H1 (cell line): Measurements from ENCODE around the gene MYLK. TPM values are rescaled to one million over a fixed set of nuclear protein-coding genes. Genes with fewer than 3 reads are reported as not detected.

Experiments used
- CTCF ChIA-PET: fragments of 300-600 bp; sonication (Branson Sonifier 250); formaldehyde crosslinking; loops from one replicate; lab custom pipeline; 2021; ENCODE audit not compliant: partially characterized antibody; lab: Charles Lee
- POLR2A ChIA-PET: fragments of 300-600 bp; sonication (Branson Sonifier 250); formaldehyde crosslinking; loops from one replicate; lab custom pipeline; 2021; ENCODE audit warnings: inconsistent platforms; ENCODE audit not compliant: partially characterized antibody; lab: Charles Lee
- DNase-seq, 2 experiments: peaks; one replicate each; pipeline versions ENCODE4 v3.0.0 to v3.0.0-alpha.2; 2010 to 2022; ENCODE audit warnings: low spot score in 2 of 2, low read depth in 1 of 2, mixed read lengths in 1 of 2
- FAIRE-seq: peaks from 2 replicates; lab custom pipeline; 2011; peaks lifted over from hg19 to GRCh38; lab: Jason Lieb, UNC
- H2AFZ ChIP-seq: 2 replicates; pipeline ENCODE4 v1.8.1; 2012; ENCODE audit warnings: low read length, inconsistent platforms
- H2AK5ac ChIP-seq: 2 replicates; pipeline ENCODE4 v1.6.1; 2013; ENCODE audit warnings: low read depth, low read length
- H2BK120ac ChIP-seq: replicated peaks from 2 replicates; pipeline ENCODE3; 2013; ENCODE audit warnings: low read depth, low read length, inconsistent platforms
- H2BK12ac ChIP-seq: 2 replicates; pipeline ENCODE4 v1.6.1; 2013; ENCODE audit warnings: low read depth, low read length
- H2BK15ac ChIP-seq: 2 replicates; pipeline ENCODE4 v1.6.1; 2013; ENCODE audit warnings: low read length
- H2BK20ac ChIP-seq: 2 replicates; pipeline ENCODE4 v1.6.1; 2013; ENCODE audit warnings: low read length
- H2BK5ac ChIP-seq: 2 replicates; pipeline ENCODE4 v1.6.1; 2013; ENCODE audit warnings: low read depth, low read length
- H3K14ac ChIP-seq: 2 replicates; pipeline ENCODE4 v1.6.1; 2013; ENCODE audit warnings: inconsistent platforms; ENCODE audit not compliant: insufficient read length
- H3K18ac ChIP-seq: 2 replicates; pipeline ENCODE4 v1.6.1; 2013; ENCODE audit warnings: low read length; ENCODE audit errors: extremely low read depth
- H3K23ac ChIP-seq: 2 replicates; pipeline ENCODE4 v1.6.1; 2013; ENCODE audit warnings: inconsistent platforms; ENCODE audit not compliant: insufficient read length
- H3K23me2 ChIP-seq: 2 replicates; pipeline ENCODE4 v1.6.1; 2013; ENCODE audit warnings: low read depth, low read length
- H3K27ac ChIP-seq: 2 replicates; pipeline ENCODE4 v1.6.1; 2011; ENCODE audit warnings: low read depth, low read length, inconsistent platforms
- H3K27me3 ChIP-seq, 4 experiments: replicated peaks in 1 of 4; 1 replicate in 1 of 4; 2 replicates in 3 of 4; pipeline versions ENCODE4 v1.6.1 to v1.8.1; 2011 to 2013; ENCODE audit warnings: low read length in 3 of 4, mild to moderate bottlenecking in 3 of 4, inconsistent platforms in 2 of 4, mixed read lengths in 2 of 4, moderate library complexity in 1 of 4; ENCODE audit not compliant: control insufficient read depth in 3 of 4, insufficient read depth in 3 of 4; ENCODE audit errors: extremely low read depth in 1 of 4
- H3K36me3 ChIP-seq, 4 experiments: 2 replicates each; pipeline versions ENCODE4 v1.6.1 to v1.8.1; 2011 to 2013; ENCODE audit warnings: mild to moderate bottlenecking in 4 of 4, low read length in 3 of 4, moderate library complexity in 2 of 4, control low read depth in 1 of 4, inconsistent platforms in 1 of 4; ENCODE audit not compliant: insufficient read depth in 4 of 4, control insufficient read depth in 2 of 4
- H3K4ac ChIP-seq: replicated peaks from 2 replicates; pipeline ENCODE3; 2013; ENCODE audit warnings: low read length, low read depth, mixed read lengths, inconsistent platforms; ENCODE audit not compliant: insufficient read length
- H3K4me1 ChIP-seq, 4 experiments: replicated peaks in 1 of 4; 1 replicate in 1 of 4; 2 replicates in 3 of 4; pipeline versions ENCODE4 v1.6.1 to v1.8.1; 2011 to 2013; ENCODE audit warnings: low read length in 3 of 4, inconsistent platforms in 2 of 4, mixed read lengths in 1 of 4; ENCODE audit not compliant: insufficient read depth in 4 of 4, control insufficient read depth in 3 of 4
- H3K4me2 ChIP-seq, 2 experiments: 2 replicates each; pipeline versions ENCODE4 v1.6.1 to v1.8.1; 2011 to 2013; ENCODE audit warnings: low read depth in 2 of 2, low read length in 2 of 2, control low read depth in 1 of 2, inconsistent platforms in 1 of 2, mild to moderate bottlenecking in 1 of 2; ENCODE audit not compliant: insufficient read depth in 1 of 2
- H3K4me3 ChIP-seq, 4 experiments: fragments of 200-600, 300-600 bp in 1 of 4; sonication (generic), shearing (Covaris generic), sonication (Bioruptor Twin) in 1 of 4; 2 replicates each; pipeline versions ENCODE4 v1.5.1 to v1.8.1; 2011 to 2016; ENCODE audit warnings: low read length in 4 of 4, low read depth in 3 of 4, control low read depth in 2 of 4, inconsistent platforms in 2 of 4, mild to moderate bottlenecking in 2 of 4, mixed read lengths in 1 of 4, moderate library complexity in 1 of 4; ENCODE audit not compliant: insufficient read depth in 2 of 4; ENCODE audit errors: extremely low read depth in 1 of 4
- H3K56ac ChIP-seq: replicated peaks from 2 replicates; pipeline ENCODE3; 2013; ENCODE audit warnings: low read depth, mild to moderate bottlenecking, mixed read lengths, low read length, inconsistent platforms; ENCODE audit not compliant: insufficient read length
- H3K79me1 ChIP-seq: 2 replicates; pipeline ENCODE4 v1.6.1; 2013; ENCODE audit warnings: low read depth, low read length, control low read depth
- H3K79me2 ChIP-seq, 2 experiments: 2 replicates each; pipeline versions ENCODE4 v1.6.1 to v1.8.1; 2012 to 2013; ENCODE audit warnings: low read length in 2 of 2, mild to moderate bottlenecking in 2 of 2, inconsistent platforms in 1 of 2; ENCODE audit not compliant: insufficient read depth in 2 of 2, control insufficient read depth in 1 of 2
- H3K9ac ChIP-seq, 4 experiments: replicated peaks in 1 of 4; 1 replicate in 1 of 4; 2 replicates in 3 of 4; pipeline versions ENCODE4 v1.6.1 to v1.8.1; 2011 to 2013; ENCODE audit warnings: low read depth in 3 of 4, low read length in 3 of 4, control low read depth in 2 of 4, mild to moderate bottlenecking in 2 of 4, moderate library complexity in 2 of 4, inconsistent platforms in 1 of 4; ENCODE audit errors: extremely low read depth in 1 of 4
- H3K9me3 ChIP-seq, 2 experiments: 2 replicates each; pipeline versions ENCODE4 v1.6.1 to v1.8.1; 2012 to 2013; ENCODE audit warnings: mild to moderate bottlenecking in 2 of 2, moderate library complexity in 2 of 2, control low read depth in 1 of 2, inconsistent platforms in 1 of 2, low read depth in 1 of 2, low read length in 1 of 2, mixed read lengths in 1 of 2; ENCODE audit not compliant: insufficient read depth in 2 of 2
- H4K20me1 ChIP-seq, 2 experiments: replicated peaks in 1 of 2; 2 replicates each; pipeline versions ENCODE3 to v1.8.1; 2011 to 2013; ENCODE audit warnings: inconsistent platforms in 2 of 2, low read length in 2 of 2, mild to moderate bottlenecking in 1 of 2; ENCODE audit not compliant: insufficient read depth in 2 of 2, control insufficient read depth in 1 of 2
- H4K5ac ChIP-seq: 2 replicates; pipeline ENCODE4 v1.6.1; 2013; ENCODE audit warnings: low read length, low read depth, mixed read lengths, inconsistent platforms; ENCODE audit not compliant: insufficient read length
- H4K8ac ChIP-seq: 2 replicates; pipeline ENCODE4 v1.8.0; 2013; ENCODE audit warnings: mild to moderate bottlenecking, moderate library complexity, low read length, inconsistent platforms; ENCODE audit not compliant: insufficient read depth; ENCODE audit errors: extremely low read depth
- H4K91ac ChIP-seq: replicated peaks from 2 replicates; pipeline ENCODE3; 2013; ENCODE audit warnings: low read length, mixed read lengths, inconsistent platforms; ENCODE audit not compliant: insufficient read length
- FOSL1 ChIP-seq: IDR thresholded peaks from 2 replicates; pipeline ENCODE4 v1.6.1; 2011; ENCODE audit warnings: mild to moderate bottlenecking, low read depth, low read length, moderate library complexity; ENCODE audit not compliant: insufficient read depth
- GABPA ChIP-seq: IDR thresholded peaks from 2 replicates; pipeline ENCODE4 v1.6.1; 2011; ENCODE audit warnings: mild to moderate bottlenecking, low read length, moderate library complexity, borderline replicate concordance; ENCODE audit not compliant: insufficient read depth
- KDM4A ChIP-seq: IDR thresholded peaks from one replicate; pipeline ENCODE4 v1.7.1; 2012; ENCODE audit warnings: low read depth, mild to moderate bottlenecking, moderate library complexity, low read length, inconsistent platforms; ENCODE audit not compliant: severe bottlenecking
- SP4 ChIP-seq: IDR thresholded peaks from 2 replicates; pipeline ENCODE4 v1.6.1; 2012; ENCODE audit warnings: low read length, inconsistent platforms
- TBP ChIP-seq: IDR thresholded peaks from 2 replicates; pipeline ENCODE4 v1.6.1; 2011; ENCODE audit warnings: low read depth, low read length, improper control_type of control experiment
- WGBS, 2 experiments: shearing (Covaris generic) in 1 of 2; methylation state at CpG; one replicate each; pipeline versions ENCODE4 v1.1.6 to v1.1.7; 2013 to 2015; ENCODE audit warnings: low lambda C conversion rate in 2 of 2, mixed read lengths in 2 of 2, inconsistent platforms in 1 of 2, low coverage in 1 of 2, missing lambda C conversion rate in 1 of 2; ENCODE audit not compliant: insufficient replicate concordance in 2 of 2, insufficient coverage in 1 of 2, insufficient read length in 1 of 2; ENCODE audit errors: extremely low coverage in 1 of 2, missing lambda C conversion rate in 1 of 2; 5-methylcytosine and 5-hydroxymethylcytosine counted together
- polyA plus RNA-seq, 7 experiments: library from polyadenylated mRNA; depleted of rRNA in 3 of 7; stranded (reverse) in 5 of 7; unstranded in 2 of 7; fragments of >200 nt in 5 of 7; fragments of 200-250 nt in 2 of 7; gene quantifications; 1 replicate in 5 of 7; 2 replicates in 1 of 7; 4 replicates in 1 of 7; pipeline versions ENCODE4 v1.2.1 to v1.2.3, GENCODE V29; 2011 to 2013; ENCODE audit warnings: missing spikeins in 2 of 7, mixed read lengths in 2 of 7
- total RNA-seq: library from RNA; stranded (reverse); fragmentation: NEBNext Ultra II Directional; extraction: Animal tissue kit (Norgen Biotek cat#: 25700); gene quantifications from 2 replicates; pipeline ENCODE4 v1.2.1, GENCODE V29; 2021

Gene MYLK
- total and polyA plus RNA-seq, 2 of the 8 experiments (the other 6 are each of a cell fraction or from before 2014, with no cell fraction given): 11.6 to 21.3 TPM

- H2BK5ac ChIP-seq: no peak overlapping the region
- no peak overlapping the region for H3K56ac ChIP-seq
- no peak overlapping the region for H2AFZ ChIP-seq
- H4K20me1 ChIP-seq: no peaks in the 10 kb centered on the region
- no peaks in the 10 kb centered on the region for H3K4me1 ChIP-seq
- no peaks in the 10 kb centered on the region for H3K9me3 ChIP-seq
- H3K4ac ChIP-seq: no peak overlapping the region
- no peaks in the 10 kb centered on the region for H3K27me3 ChIP-seq
- H3K23me2 ChIP-seq: no peaks in the 10 kb centered on the region
- no peak overlapping the region for H3K9ac ChIP-seq
- no peak overlapping the region for H4K8ac ChIP-seq
- no peak overlapping the region for H2BK20ac ChIP-seq
- no peak overlapping the region for H3K27ac ChIP-seq
- DNase-seq (no peak), FAIRE-seq (no peak)
- H3K79me2 ChIP-seq: no peaks in the 10 kb centered on the region
- TF ChIP-seq SP4 (no peak), FOSL1 (no peak), KDM4A (no peak), GABPA (no peak), TBP (no peak)
- no peaks in the 10 kb centered on the region for H3K79me1 ChIP-seq
- ChIA-PET CTCF (interaction anchor here (1.0 to 2.4 kb wide), 4 partner anchors 15 to 62 kb away, joined by 3 to 11 read pairs (median 3); no protein-coding TSS in a partner anchor), POLR2A (no interaction called here)
- H3K14ac ChIP-seq: no peak overlapping the region
- H3K4me2 ChIP-seq: no peak overlapping the region
- no peak overlapping the region for H2BK120ac ChIP-seq
- H2BK12ac ChIP-seq: no peak overlapping the region
- no peak overlapping the region for H2BK15ac ChIP-seq
- H3K36me3 ChIP-seq: no peaks in the 10 kb centered on the region
- no peak overlapping the region for H4K91ac ChIP-seq
- H3K23ac ChIP-seq: no peak overlapping the region
- no peak overlapping the region for H2AK5ac ChIP-seq
- H3K18ac ChIP-seq: no peak overlapping the region
- H4K5ac ChIP-seq: no peak overlapping the region
- WGBS, 2 experiments: 79% methylated on average over 1 of the region's 1 CpG; no CpG with 5 or more reads in 1 of the 2 experiments
- no peak overlapping the region for H3K4me3 ChIP-seq
These were observed 64.2 kb downstream of the MYLK start for GRCh38 chr3:123819949-123820348.
